Measurements from ENCODE around the gene ESRRG.

GRCh38 chr1:216604771-216605170 lies 118.5 kb downstream of the ESRRG start:
- TF ChIP-seq, protein P1, sequence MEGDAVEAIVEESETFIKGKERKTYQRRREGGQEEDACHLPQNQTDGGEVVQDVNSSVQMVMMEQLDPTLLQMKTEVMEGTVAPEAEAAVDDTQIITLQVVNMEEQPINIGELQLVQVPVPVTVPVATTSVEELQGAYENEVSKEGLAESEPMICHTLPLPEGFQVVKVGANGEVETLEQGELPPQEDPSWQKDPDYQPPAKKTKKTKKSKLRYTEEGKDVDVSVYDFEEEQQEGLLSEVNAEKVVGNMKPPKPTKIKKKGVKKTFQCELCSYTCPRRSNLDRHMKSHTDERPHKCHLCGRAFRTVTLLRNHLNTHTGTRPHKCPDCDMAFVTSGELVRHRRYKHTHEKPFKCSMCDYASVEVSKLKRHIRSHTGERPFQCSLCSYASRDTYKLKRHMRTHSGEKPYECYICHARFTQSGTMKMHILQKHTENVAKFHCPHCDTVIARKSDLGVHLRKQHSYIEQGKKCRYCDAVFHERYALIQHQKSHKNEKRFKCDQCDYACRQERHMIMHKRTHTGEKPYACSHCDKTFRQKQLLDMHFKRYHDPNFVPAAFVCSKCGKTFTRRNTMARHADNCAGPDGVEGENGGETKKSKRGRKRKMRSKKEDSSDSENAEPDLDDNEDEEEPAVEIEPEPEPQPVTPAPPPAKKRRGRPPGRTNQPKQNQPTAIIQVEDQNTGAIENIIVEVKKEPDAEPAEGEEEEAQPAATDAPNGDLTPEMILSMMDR (conservative IDR thresholded peaks at IDR 0.05; ENCODE audit: low read depth in 2 of 2): no peak
- no peak for TF ChIP-seq EZH2 (IDR thresholded peaks at IDR 0.05; ENCODE audit: low read depth, unreplicated experiment)
- TF ChIP-seq EZH2phosphoT487 (IDR thresholded peaks at IDR 0.05; ENCODE audit: unreplicated experiment): no peak
- TF ChIP-seq JUNB (IDR thresholded peaks at IDR 0.05; ENCODE audit: unreplicated experiment): no peak
- TF ChIP-seq, protein P2, sequence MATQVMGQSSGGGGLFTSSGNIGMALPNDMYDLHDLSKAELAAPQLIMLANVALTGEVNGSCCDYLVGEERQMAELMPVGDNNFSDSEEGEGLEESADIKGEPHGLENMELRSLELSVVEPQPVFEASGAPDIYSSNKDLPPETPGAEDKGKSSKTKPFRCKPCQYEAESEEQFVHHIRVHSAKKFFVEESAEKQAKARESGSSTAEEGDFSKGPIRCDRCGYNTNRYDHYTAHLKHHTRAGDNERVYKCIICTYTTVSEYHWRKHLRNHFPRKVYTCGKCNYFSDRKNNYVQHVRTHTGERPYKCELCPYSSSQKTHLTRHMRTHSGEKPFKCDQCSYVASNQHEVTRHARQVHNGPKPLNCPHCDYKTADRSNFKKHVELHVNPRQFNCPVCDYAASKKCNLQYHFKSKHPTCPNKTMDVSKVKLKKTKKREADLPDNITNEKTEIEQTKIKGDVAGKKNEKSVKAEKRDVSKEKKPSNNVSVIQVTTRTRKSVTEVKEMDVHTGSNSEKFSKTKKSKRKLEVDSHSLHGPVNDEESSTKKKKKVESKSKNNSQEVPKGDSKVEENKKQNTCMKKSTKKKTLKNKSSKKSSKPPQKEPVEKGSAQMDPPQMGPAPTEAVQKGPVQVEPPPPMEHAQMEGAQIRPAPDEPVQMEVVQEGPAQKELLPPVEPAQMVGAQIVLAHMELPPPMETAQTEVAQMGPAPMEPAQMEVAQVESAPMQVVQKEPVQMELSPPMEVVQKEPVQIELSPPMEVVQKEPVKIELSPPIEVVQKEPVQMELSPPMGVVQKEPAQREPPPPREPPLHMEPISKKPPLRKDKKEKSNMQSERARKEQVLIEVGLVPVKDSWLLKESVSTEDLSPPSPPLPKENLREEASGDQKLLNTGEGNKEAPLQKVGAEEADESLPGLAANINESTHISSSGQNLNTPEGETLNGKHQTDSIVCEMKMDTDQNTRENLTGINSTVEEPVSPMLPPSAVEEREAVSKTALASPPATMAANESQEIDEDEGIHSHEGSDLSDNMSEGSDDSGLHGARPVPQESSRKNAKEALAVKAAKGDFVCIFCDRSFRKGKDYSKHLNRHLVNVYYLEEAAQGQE (IDR thresholded peaks at IDR 0.05; ENCODE audit: unreplicated experiment): no peak
- no peak for TF ChIP-seq ZNF331 (CRISPR knock-in tag; IDR thresholded peaks at IDR 0.05; ENCODE audit: low read depth)

Measured in GM23338 (cell line).